ENCODE data around the gene ATP6V0A1.

ATP6V0A1 gene

DNA sequence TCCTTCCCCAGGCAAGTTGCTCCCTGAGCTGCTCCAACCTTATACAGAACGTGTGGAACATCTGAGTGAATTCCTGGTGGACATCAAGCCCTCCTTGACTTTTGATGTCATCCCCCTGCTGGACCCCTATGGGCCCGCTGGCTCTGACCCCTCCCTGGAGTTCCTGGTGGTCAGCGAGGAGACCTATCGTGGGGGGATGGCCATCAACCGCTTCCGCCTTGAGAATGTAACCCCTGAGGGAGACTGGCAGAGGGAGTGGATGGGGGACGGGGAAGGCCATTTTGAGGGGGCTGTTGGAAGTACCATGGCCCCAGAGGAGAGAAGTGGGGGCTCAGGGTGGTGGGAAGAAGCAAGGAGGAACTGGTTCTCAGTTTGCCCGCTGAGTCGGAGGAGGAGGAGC, 105.3 kb downstream of the ATP6V0A1 start:
- no peak for DNase-seq

GRCh38 chr17:42564815-42565522, 106.3 kb downstream of the ATP6V0A1 start:
- DNase-seq: no peak

DNA sequence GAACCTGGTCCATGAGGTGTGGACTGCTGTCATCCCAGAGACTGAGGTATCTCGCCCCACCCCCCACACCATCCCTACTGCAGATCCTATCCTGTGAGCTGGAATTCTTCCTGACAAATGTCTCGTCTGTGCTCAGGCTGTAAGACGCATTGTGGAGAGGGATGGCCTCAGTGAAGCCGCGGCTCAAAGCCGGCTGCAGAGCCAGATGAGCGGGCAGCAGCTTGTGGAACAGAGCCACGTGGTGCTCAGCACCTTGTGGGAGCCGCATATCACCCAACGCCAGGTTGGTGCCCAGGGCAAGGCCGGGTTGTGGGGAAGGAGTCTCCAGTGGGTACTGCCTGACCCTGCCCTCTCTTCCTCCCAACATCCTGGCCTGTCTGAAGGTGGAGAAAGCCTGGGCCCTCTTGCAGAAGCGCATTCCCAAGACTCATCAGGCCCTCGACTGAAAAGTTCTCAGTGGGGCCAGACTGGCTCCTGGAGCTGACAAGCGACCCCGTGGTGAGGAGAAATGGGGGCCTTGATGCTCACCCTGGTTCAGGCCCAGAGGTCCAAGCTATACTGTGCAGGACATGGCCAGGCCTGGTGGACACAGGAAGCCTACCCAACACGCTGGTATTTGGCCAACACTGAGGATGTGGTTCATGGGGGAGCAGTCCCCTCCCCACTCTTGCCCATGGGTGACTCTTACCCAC, 107.0 kb downstream of the ATP6V0A1 start:
- no peak for DNase-seq

DNA sequence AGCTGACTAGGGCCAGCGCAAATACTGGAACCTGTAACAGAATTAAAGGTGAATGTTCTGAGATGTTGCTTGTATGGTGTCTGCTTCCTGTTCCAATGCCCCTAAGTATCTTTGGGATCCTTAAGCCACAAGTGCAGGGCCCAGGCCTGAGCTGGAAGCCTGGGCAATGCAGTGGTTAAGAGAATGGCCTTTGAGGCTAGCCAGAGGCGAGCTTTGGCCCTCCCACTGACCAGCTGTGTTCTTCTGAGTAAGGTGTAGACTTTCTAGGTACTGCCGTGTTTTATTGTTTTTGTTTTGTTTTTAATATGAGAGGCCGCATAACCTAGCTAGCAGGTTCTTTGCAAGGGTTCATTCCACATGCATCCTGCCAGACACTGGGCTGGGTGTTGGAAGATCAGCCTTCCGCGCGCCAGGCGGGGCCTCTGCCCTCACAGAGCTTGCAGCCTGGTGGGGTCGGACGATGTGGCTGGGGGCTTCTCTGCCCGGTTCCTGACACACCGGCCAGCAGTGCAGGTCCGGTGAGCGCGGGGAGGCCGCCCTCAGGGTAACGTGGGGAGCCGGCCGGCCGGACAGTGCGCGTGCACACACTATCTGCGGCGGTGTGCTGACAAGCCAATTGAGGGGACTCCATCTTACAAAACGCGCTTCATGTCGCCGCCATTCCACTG, 107.7 kb downstream of the ATP6V0A1 start:
- DNase-seq: no peak

GRCh38 chr17:42566883-42567573, 108.3 kb downstream of the ATP6V0A1 start, which contains the start of gene MLX:
Gene MLX, plus strand, starts transcription at chr17:42567100. Its CDS starts 25 bp downstream, at chr17:42567125.
- DNase-seq: peak; percentile 80 to 92 (median 90)

- no peak for DNase-seq
Observed at GRCh38 chr17:42568341-42569111, 109.8 kb downstream of the ATP6V0A1 start.

DNA sequence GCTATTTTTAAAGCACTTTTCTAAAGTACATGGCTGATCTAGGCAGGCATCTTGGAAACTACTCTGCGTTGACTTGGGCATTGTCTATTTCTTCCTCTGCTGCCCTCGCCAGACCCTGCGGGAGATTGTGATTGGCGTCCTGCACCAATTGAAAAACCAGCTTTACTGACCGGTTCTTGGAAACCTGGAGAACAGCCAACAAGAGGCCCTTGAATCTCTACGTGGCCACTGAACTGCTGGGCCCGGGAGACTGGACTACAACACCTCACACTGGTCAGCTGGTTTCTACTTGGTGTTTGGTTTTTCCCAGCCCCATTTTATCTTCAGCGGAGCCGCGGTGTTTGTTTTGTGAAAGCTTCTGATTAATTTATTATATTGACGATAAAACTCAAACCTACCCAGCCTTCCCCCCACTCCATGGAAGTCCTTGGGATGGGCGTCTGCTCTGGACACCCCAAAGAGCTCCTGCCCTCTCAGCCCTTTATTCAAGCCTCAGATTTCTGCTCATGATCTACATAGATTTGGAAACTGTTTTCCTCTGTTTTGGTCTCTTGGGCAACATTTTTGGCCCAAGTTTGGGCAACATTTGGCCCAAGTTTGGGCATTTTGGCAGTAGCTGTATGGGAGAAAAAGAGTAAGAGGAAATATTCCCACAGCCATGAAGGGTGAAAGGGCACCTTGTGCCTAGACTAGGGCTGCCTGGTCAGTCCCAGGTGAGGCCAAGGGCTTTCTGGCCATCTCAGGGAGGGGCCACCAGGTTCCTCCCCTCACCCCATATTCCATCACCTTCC, 113.0 kb downstream of the ATP6V0A1 start:
- DNase-seq: no peak

Measured in stimulated activated naive CD4-positive, alpha-beta T cell (primary cell).